Endothelial cell (in vitro differentiated cells): Measurements from ENCODE around the gene MRPL36. TPM values are rescaled to one million over a fixed set of nuclear protein-coding genes. Genes with fewer than 3 reads are reported as not detected.
"Not testable (repeated sequence)": the region's sequence is repeated elsewhere in the genome, so short reads cannot be mapped to it uniquely, and the experiment has no call there.

Source experiments
- DNase-seq: peaks from one replicate; pipeline ENCODE4 v3.0.0; 2021; ENCODE audit warnings: low spot score
- H3K27ac Mint-ChIP-seq: one replicate; pipeline ENCODE4 v1.8.0; 2021; ENCODE audit warnings: mixed read lengths, inconsistent platforms; ENCODE audit not compliant: unreplicated experiment
- H3K27me3 Mint-ChIP-seq: one replicate; pipeline ENCODE4 v1.8.0; 2021; ENCODE audit warnings: mild to moderate bottlenecking, moderate library complexity, mixed read lengths, inconsistent platforms; ENCODE audit not compliant: unreplicated experiment
- H3K36me3 Mint-ChIP-seq: one replicate; pipeline ENCODE4 v1.8.0; 2021; ENCODE audit warnings: mild to moderate bottlenecking, low read depth, mixed read lengths, inconsistent platforms; ENCODE audit not compliant: unreplicated experiment
- H3K4me1 Mint-ChIP-seq: one replicate; pipeline ENCODE4 v1.8.0; 2021; ENCODE audit warnings: mild to moderate bottlenecking, mixed read lengths, inconsistent platforms; ENCODE audit not compliant: unreplicated experiment
- H3K4me3 Mint-ChIP-seq: one replicate; pipeline ENCODE4 v1.8.0; 2021; ENCODE audit warnings: mild to moderate bottlenecking, mixed read lengths, inconsistent platforms; ENCODE audit not compliant: unreplicated experiment
- H3K9me3 Mint-ChIP-seq: one replicate; pipeline ENCODE4 v1.8.0; 2021; ENCODE audit warnings: mixed read lengths, inconsistent platforms; ENCODE audit not compliant: unreplicated experiment
- total RNA-seq: library from RNA; stranded (reverse); fragmentation: NEBNext Ultra II Directional; extraction: Animal tissue kit (Norgen Biotek cat#: 25700); gene quantifications from one replicate; pipeline ENCODE4 v1.2.1, GENCODE V29; 2021; ENCODE audit not compliant: unreplicated experiment
- TF ChIP-seq, protein P1 (sequence below): fragments of 200-600 bp; sonication (generic); IDR thresholded peaks from one replicate; pipeline ENCODE4 v1.5.0; 2021; ENCODE audit warnings: antibody characterized with exemption; ENCODE audit not compliant: unreplicated experiment

Gene MRPL36
- total RNA-seq, 1 donor from 2014 or later = 32.5 TPM

DNA sequence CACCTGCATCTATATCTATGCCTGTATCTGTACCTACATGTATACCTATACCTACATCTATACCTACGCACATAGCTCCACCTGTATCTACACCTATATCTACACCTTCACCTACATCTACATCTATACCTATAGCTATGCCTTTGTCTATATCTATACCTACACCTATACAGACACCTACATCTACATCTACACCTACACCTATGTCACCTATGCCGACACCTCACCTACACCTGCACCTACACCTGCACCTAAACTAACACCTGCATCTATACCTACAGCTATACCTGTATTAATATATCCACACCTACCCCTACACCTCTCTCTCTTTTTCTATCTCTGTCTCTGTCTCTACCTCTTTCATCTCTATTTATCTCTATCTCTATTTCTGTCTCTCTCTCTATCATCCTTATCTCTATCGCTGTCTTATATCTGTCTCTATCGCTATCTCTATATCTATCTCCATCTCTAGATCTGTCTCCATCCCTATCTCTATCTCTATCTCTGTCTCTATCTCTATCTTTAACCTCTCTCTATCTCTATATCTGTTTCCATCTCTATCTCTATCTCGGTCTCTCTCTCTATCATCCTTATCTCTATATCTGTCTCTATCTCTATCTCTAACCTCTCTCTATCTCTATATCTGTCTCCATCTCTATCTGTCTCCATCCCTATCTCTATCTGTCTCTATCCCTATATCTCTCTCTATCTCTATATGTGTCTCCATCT is 45.2 kb upstream of the MRPL36 start:
- DNase-seq = no peak
- TF ChIP-seq, protein P1, sequence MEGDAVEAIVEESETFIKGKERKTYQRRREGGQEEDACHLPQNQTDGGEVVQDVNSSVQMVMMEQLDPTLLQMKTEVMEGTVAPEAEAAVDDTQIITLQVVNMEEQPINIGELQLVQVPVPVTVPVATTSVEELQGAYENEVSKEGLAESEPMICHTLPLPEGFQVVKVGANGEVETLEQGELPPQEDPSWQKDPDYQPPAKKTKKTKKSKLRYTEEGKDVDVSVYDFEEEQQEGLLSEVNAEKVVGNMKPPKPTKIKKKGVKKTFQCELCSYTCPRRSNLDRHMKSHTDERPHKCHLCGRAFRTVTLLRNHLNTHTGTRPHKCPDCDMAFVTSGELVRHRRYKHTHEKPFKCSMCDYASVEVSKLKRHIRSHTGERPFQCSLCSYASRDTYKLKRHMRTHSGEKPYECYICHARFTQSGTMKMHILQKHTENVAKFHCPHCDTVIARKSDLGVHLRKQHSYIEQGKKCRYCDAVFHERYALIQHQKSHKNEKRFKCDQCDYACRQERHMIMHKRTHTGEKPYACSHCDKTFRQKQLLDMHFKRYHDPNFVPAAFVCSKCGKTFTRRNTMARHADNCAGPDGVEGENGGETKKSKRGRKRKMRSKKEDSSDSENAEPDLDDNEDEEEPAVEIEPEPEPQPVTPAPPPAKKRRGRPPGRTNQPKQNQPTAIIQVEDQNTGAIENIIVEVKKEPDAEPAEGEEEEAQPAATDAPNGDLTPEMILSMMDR = no peak
- Mint-ChIP-seq H3K4me1 (no peaks in the 10 kb centered on the region), H3K27me3 (peaks cover 15% of the 10 kb centered on the region), H3K9me3 (no peaks in the 10 kb centered on the region), H3K4me3 (no peak overlapping the region), H3K36me3 (peaks cover 4% of the 10 kb centered on the region), H3K27ac (no peak overlapping the region)

DNA sequence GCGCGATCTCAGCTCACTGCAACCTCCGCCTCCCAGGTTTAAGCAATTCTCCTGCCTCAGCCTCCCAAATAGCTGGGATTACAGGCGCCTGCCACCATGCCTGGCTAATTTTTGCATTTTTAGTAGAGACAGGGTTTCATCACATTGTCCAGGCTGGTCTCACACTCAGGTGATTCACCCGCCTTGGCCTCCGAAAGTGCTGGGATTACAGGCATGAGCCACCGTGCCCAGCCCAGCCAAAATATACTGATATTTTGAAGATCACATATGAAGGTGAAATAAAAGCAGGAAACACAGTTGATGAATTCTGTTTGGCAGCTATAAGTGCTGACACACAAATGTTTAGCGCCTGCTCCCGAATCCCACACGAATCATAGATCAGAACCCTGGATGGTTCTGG is 44.1 kb upstream of the MRPL36 start:
- H3K36me3 Mint-ChIP-seq, DNase-seq, H3K27ac Mint-ChIP-seq, H3K4me3 Mint-ChIP-seq, H3K4me1 Mint-ChIP-seq, H3K9me3 Mint-ChIP-seq: not testable (repeated sequence)
- peaks cover 15% of the 10 kb centered on the region for H3K27me3 Mint-ChIP-seq

DNA sequence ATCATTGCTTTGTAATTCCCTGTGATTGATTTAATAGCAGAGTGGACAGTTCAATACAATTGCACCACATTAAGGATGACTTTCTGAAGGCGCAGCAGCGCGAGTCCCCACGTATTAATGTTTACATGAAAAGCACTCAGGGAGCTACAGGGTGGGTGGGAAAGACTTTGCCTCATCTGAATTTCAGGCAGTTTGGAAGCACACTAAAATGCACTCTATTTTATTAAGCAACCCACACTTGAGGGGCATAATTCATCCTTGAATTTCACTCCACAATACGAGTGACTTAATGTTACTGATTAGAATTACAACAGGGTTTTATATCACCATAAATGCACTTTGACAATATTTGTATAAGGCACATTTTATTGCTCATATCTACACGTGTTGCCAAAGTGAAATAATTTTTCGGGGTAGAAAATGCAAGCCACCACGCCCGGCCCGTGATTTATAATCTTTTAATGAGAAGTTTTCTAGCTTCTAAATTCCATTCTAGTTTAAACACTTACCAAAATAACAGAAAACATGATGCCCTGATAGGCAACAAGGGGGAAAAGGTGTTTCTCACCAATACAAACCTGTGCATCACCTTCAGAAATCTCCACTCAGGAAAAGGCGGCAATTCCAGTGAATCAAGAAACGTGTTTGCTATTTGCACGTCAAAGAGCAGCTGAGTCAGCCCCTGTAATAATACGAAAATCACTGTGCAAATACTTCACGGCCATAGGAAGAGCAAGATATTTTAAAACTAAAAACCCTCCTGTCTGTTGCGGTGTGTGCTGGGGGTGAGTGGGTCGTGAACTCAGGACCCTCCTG is 42.6 kb upstream of the MRPL36 start:
- no peaks in the 10 kb centered on the region for H3K4me1 Mint-ChIP-seq
- TF ChIP-seq, protein P1 = no peak

DNA sequence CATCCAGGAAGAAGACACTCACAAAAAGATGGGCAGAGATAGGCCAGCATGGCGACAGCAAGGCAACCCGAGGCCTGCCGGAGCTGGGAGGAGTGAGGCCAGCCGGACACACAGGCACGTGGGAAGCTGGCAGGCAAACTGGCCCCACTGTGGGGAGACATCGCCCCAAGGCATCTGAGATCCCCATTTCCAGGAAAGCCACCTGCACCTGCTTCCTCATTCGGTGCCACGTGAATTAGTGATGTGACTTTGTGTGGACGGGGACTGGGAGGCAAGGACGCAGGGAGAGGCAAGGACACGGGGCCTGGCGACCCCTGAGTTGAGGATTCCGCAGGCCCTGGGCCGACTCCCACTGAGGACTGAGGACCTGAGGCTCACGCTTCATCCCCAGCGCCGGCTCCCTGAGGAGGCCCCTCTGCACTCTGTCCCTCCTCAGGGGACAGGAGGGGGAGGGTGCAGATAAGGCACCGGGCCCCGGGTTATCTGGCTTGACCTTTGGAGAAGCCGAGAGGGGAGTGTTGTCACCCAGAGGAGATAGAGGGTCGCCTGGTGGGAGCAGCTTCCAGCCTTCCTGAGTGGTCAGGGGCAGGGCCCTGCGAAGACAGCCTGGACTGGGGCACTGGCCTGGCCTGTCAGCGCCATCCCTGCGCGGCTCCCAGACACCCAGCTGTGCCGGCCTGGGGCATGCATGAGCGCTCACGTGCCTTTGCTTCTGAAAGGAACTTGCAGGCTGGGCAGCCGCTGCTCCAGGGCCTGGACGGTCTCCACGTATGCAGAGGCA is 41.3 kb upstream of the MRPL36 start:
- Mint-ChIP-seq H3K4me1 (no peaks in the 10 kb centered on the region), H3K4me3 (no peak overlapping the region), H3K9me3 (no peaks in the 10 kb centered on the region), H3K27me3 (peaks cover 5% of the 10 kb centered on the region), H3K36me3 (no peaks in the 10 kb centered on the region), H3K27ac (no peak overlapping the region)
- DNase-seq = no peak
- TF ChIP-seq, protein P1 = no peak

More for the DNA sequence above, 42.6 kb upstream of the MRPL36 start:
- Mint-ChIP-seq H3K36me3 (no peaks in the 10 kb centered on the region), H3K4me3 (no peak overlapping the region), H3K27me3 (peaks cover 5% of the 10 kb centered on the region), H3K9me3 (no peaks in the 10 kb centered on the region), H3K27ac (no peak overlapping the region)
- DNase-seq = no peak

DNA sequence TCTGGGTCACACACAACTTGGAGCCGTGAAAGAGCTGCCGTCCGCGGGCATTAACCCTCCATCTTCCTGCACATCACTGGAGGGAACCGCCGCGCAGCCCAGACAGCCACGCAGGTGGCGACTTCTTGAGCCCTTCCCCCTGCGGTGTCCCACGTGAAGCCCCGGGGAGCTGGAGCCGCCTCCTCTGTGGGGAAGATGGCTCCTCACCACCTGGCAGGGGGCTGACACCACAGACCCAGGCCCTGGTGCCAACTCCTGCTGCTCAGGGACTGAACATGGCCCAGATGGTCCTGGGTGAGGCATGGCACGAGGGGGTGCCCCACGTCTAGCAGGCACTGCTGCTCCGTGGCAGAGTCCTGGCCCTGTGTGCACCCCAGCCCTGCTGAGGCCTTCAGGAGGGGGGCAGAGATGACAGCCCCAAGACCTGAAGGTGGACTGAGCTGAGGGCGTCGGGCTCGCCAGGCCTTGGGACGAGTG is 40.5 kb upstream of the MRPL36 start:
- H3K27ac Mint-ChIP-seq = no peak overlapping the region
- TF ChIP-seq, protein P1 = no peak
- H3K4me3 Mint-ChIP-seq = no peak overlapping the region
- H3K27me3 Mint-ChIP-seq = peaks cover 5% of the 10 kb centered on the region
- no peaks in the 10 kb centered on the region for H3K4me1 Mint-ChIP-seq
- H3K9me3 Mint-ChIP-seq = no peaks in the 10 kb centered on the region
- no peak for DNase-seq
- H3K36me3 Mint-ChIP-seq = no peaks in the 10 kb centered on the region
